Epithelial cell of esophagus (primary cell): ENCODE data around the gene NFE2L2.
A peak's percentile ranks its signal among the peaks of the same experiment; 100 is the strongest.
"Not testable (repeated sequence)": the region's sequence is repeated elsewhere in the genome, so short reads cannot be mapped to it uniquely, and the experiment has no call there.

Experiments
- DNase-seq: peaks from one replicate; pipeline ENCODE4 v3.0.0; 2010; ENCODE audit warnings: low read depth
- H3K4me3 ChIP-seq: 2 replicates; pipeline ENCODE4 v1.5.1; 2011; ENCODE audit warnings: mild to moderate bottlenecking, low read length, control low read depth
- CTCF ChIP-seq: IDR thresholded peaks from 2 replicates; pipeline ENCODE4 v1.5.1; 2011; ENCODE audit warnings: low read depth, mild to moderate bottlenecking, low read length, control low read depth, inconsistent platforms; ENCODE audit not compliant: insufficient read depth; ENCODE audit errors: missing control alignments

Gene NFE2L2

GRCh38 chr2:177268901-177269300, 4.4 kb upstream of the NFE2L2 start:
- DNase-seq, result peak; percentile 77
- no peak for TF ChIP-seq CTCF
- no peak overlapping the region for H3K4me3 ChIP-seq

GRCh38 chr2:177268187-177268871, 3.8 kb upstream of the NFE2L2 start:
- DNase-seq, result no peak
- no peak overlapping the region for H3K4me3 ChIP-seq
- TF ChIP-seq CTCF, result no peak

GRCh38 chr2:177266955-177267354, 2.4 kb upstream of the NFE2L2 start:
- H3K4me3 ChIP-seq, DNase-seq: not testable (repeated sequence)

- peak; percentile 75 for DNase-seq
- no peak for TF ChIP-seq CTCF
- H3K4me3 ChIP-seq, result peak overlapping the region; percentile 86
Measured at GRCh38 chr2:177265824-177266817, 1.6 kb upstream of the NFE2L2 start.

GRCh38 chr2:177264209-177264692, 276 bp downstream of the NFE2L2 start:
- DNase-seq, result no peak
- peak overlapping the region; percentile 86 for H3K4me3 ChIP-seq
- no peak for TF ChIP-seq CTCF

- DNase-seq, result peak; percentile 99
- H3K4me3 ChIP-seq, result peak overlapping the region; percentile 86
- TF ChIP-seq CTCF, result peak; percentile 71
Measured at GRCh38 chr2:177263451-177264208, 897 bp downstream of the NFE2L2 start.
